NCI-H187 (cell line): ENCODE measurements around the gene LMO7.

Experiments
- DNase-seq, 2 experiments: peaks; one replicate each; lab custom pipeline; 2025; lab: John Stamatoyannopoulos, UW

The LMO7 gene

GRCh38 chr13:75896271-75896670 is 260.1 kb downstream of the LMO7 start:
- DNase-seq = no peak

GRCh38 chr13:75897386-75897785 is 261.3 kb downstream of the LMO7 start:
- no peak for DNase-seq

- no peak for DNase-seq
These were observed 265.4 kb downstream of the LMO7 start for GRCh38 chr13:75901501-75901900.

GRCh38 chr13:75902166-75903104 is 266.3 kb downstream of the LMO7 start:
- DNase-seq = no peak

GRCh38 chr13:75904012-75904411 is 267.9 kb downstream of the LMO7 start:
- no peak for DNase-seq

GRCh38 chr13:75906315-75906714 is 270.2 kb downstream of the LMO7 start:
- DNase-seq = no peak

GRCh38 chr13:75907044-75907443 is 270.9 kb downstream of the LMO7 start:
- no peak for DNase-seq

GRCh38 chr13:75908141-75908540 is 272.0 kb downstream of the LMO7 start:
- DNase-seq = no peak
